Gastrocnemius medialis (tissue), 4 donors: ENCODE results near the gene VSIG2. TPM values are rescaled to one million over a fixed set of nuclear protein-coding genes. Genes with fewer than 3 reads are reported as not detected.

Experiments used
- ATAC-seq, 2 donors: fragments of 150-250 bp; one replicate each; pipeline ENCODE4 v1.9.1; 2016
- DNase-seq, 2 donors: peaks; one replicate each; pipeline ENCODE4 v3.0.0-alpha.2; 2019
- H3K27ac ChIP-seq, 4 donors: fragments of 200-600 bp; sonication (generic); 1 replicate in 1 of 4; 2 replicates in 3 of 4; pipeline ENCODE4 v1.5.1; 2016 to 2018; ENCODE audit warnings: mild to moderate bottlenecking in 2 of 4, moderate library complexity in 1 of 4
- H3K27me3 ChIP-seq, 3 donors: fragments of 200-600 bp; sonication (generic) in 2 of 3; 1 replicate in 1 of 3; 2 replicates in 2 of 3; pipeline versions ENCODE4 v1.5.1 to v1.6.0; 2016 to 2019; ENCODE audit warnings: mild to moderate bottlenecking in 1 of 3, moderate library complexity in 1 of 3
- H3K36me3 ChIP-seq, 2 donors: fragments of 200-600 bp; sonication (generic) in 1 of 2; one replicate each; pipeline ENCODE4 v1.5.1; 2017 to 2018
- H3K4me1 ChIP-seq, 2 donors: fragments of 200-600 bp; sonication (generic) in 1 of 2; one replicate each; pipeline ENCODE4 v1.5.1; 2016 to 2017; ENCODE audit warnings: mild to moderate bottlenecking in 2 of 2
- H3K4me3 ChIP-seq, 4 donors: fragments of 200-600 bp; sonication (generic) in 3 of 4; 1 replicate in 1 of 4; 2 replicates in 3 of 4; pipeline ENCODE4 v1.5.1; 2016 to 2019; ENCODE audit warnings: mild to moderate bottlenecking in 2 of 4
- H3K9me3 ChIP-seq, 3 donors: fragments of 200-600 bp; sonication (generic) in 2 of 3; 1 replicate in 1 of 3; 2 replicates in 2 of 3; pipeline ENCODE4 v1.5.1; 2016 to 2019
- POLR2A ChIP-seq, 2 donors: fragments of 450-650 bp; IDR thresholded peaks; one replicate each; pipeline ENCODE4 v1.6.1; 2017; ENCODE audit warnings: antibody characterized with exemption in 2 of 2, mild to moderate bottlenecking in 2 of 2, moderate library complexity in 2 of 2
- in situ Hi-C, 4 donors: fragments of 200-750 bp; cut with MboI; loops; one replicate each; pipeline versions ENCODE4 v1.15.0 to v1.8.0; 2017; ENCODE audit warnings: low sequenced_read_pairs in 4 of 4
- intact Hi-C: fragments of 100-400 bp; cut with DNase I; formaldehyde crosslinking; loops from one replicate; pipeline ENCODE4 v1.15.1; 2023; ENCODE audit warnings: low total_unique reads
- total RNA-seq, 4 donors: library from RNA; depleted of rRNA; stranded (reverse); fragments of >200 nt; gene quantifications; one replicate each; pipeline versions ENCODE4 v1.1.0 to v1.2.3, GENCODE V29; 2016
- TF ChIP-seq, protein P1 (sequence below), 5 experiments: fragments of 450-650 bp in 3 of 5; fragments of 200-600 bp in 2 of 5; sonication (generic) in 2 of 5; IDR thresholded peaks in 4 of 5; conservative IDR thresholded peaks in 1 of 5; 1 replicate in 4 of 5; 2 replicates in 1 of 5; pipeline ENCODE4 v1.5.1; 2016 to 2019; ENCODE audit warnings: antibody characterized with exemption in 5 of 5, mild to moderate bottlenecking in 3 of 5, moderate library complexity in 3 of 5

VSIG2 gene
- total RNA-seq, 4 donors from 2014 or later, result 0.29 to 0.46 TPM; not detected in 2

DNA sequence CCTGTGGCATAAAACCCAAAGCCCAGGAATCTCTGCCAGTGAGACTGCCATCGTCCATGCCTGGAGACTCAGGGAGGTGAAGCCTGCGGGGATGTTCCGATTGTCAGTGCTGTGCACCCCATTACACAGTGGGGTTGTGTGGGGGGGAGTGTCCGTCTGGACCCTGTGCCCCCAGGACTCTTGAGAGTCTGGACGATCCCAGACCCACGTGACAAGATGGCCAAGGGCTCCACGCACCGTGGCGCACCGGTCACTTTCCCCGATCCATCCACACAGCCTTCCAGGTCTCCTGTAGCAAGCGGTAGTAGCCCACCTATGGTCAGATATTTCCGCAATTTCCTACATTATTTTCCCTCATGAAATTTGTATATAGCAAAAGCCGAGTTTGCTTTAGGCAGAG, 33.3 kb downstream of the VSIG2 start:
- no peaks in the 10 kb centered on the region for H3K36me3 ChIP-seq
- ATAC-seq, result no peak
- peaks cover 11 to 36% (median 18%) of the 10 kb centered on the region in 3 donors for H3K27me3 ChIP-seq
- no peaks in the 10 kb centered on the region for H3K9me3 ChIP-seq
- H3K4me3 ChIP-seq, result no peak overlapping the region
- intact Hi-C loops, result no loop called here
- no peak overlapping the region for H3K27ac ChIP-seq
- DNase-seq, result no peak
- in situ Hi-C loops, result no loop called here
- TF ChIP-seq, protein P1, sequence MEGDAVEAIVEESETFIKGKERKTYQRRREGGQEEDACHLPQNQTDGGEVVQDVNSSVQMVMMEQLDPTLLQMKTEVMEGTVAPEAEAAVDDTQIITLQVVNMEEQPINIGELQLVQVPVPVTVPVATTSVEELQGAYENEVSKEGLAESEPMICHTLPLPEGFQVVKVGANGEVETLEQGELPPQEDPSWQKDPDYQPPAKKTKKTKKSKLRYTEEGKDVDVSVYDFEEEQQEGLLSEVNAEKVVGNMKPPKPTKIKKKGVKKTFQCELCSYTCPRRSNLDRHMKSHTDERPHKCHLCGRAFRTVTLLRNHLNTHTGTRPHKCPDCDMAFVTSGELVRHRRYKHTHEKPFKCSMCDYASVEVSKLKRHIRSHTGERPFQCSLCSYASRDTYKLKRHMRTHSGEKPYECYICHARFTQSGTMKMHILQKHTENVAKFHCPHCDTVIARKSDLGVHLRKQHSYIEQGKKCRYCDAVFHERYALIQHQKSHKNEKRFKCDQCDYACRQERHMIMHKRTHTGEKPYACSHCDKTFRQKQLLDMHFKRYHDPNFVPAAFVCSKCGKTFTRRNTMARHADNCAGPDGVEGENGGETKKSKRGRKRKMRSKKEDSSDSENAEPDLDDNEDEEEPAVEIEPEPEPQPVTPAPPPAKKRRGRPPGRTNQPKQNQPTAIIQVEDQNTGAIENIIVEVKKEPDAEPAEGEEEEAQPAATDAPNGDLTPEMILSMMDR (IDR thresholded peaks at IDR 0.05 in 4 of 5, conservative IDR thresholded peaks at IDR 0.05 in 1 of 5), result no peak
- TF ChIP-seq POLR2A (IDR thresholded peaks at IDR 0.05), result no peak
- peaks cover 5 to 10% of the 10 kb centered on the region in 2 donors for H3K4me1 ChIP-seq

DNA sequence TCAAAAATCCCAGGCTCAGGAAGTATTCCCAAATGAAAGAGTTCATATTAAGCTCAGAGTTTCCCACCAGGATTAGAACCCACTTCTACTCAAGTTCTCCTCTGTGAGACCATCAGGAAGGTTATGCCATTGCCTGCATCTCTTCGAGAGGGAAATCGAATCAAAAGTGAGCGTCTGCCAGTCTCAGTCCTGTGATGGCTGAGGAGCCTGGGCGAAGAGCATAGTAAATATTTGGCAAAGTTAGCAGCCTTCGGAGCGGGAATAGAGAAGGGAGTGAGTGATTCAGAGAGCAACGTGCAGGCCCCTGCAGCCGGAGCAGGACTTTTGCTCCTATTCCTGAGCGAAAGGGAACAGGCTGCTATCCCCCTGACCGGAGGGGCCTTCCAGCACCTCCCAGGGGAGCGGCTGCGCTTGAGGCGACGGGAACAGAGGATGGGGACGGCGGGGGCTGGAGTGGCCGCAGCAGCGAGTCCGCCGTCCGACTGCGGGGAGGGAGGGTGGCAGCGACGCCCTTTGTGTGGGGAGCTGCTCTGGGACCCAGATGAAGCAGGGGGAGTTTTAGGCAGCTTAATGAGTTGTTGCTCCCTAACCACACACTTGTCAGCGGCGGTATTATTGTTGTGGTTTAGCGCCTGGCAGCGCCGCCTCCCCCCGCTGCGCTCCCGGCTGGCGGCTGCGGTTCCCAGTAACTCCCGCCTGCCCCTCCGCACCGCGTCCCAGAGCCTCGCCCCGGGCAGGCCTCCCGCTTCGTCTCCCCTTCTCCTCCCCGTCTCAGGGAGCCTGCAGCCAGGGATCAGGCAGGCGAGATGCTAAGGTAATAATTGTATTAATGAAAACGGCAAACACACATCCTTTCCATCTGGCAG, 34.0 kb downstream of the VSIG2 start:
- DNase-seq (no peak), ATAC-seq (no peak)
- H3K27me3 ChIP-seq, result peaks cover 11 to 36% (median 17%) of the 10 kb centered on the region in 3 donors
- TF ChIP-seq, protein P1 (IDR thresholded peaks at IDR 0.05 in 4 of 5, conservative IDR thresholded peaks at IDR 0.05 in 1 of 5), result no peak
- H3K4me3 ChIP-seq, result peak overlapping the region; percentile 47 to 68 (median 49)
- H3K4me1 ChIP-seq, result peaks cover 5 to 10% of the 10 kb centered on the region in 2 donors
- intact Hi-C loops (no loop called here), in situ Hi-C loops (no loop called here)
- no peaks in the 10 kb centered on the region for H3K36me3 ChIP-seq
- peak overlapping the region in 3 of 4 donors; percentile 36 to 67 (median 49) for H3K27ac ChIP-seq
- no peaks in the 10 kb centered on the region for H3K9me3 ChIP-seq

DNA sequence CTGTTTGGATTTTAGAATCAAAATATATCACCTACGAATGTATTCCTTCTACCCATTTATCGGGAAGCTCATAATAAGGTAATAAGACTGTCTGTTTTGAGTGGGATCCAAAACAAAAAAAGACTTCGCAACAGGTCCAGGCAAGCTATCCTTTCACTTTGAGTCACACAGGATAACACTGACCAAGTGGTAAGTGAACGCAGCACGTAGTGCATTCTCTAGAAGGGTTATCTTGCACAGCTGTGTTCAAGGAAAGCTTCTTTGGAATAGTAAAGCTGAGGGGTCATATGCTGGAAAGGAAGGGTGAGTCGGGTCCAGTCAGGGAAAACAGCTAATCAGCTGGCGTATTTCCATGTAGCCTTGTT, 34.7 kb downstream of the VSIG2 start:
- peaks cover 11 to 36% (median 17%) of the 10 kb centered on the region in 3 donors for H3K27me3 ChIP-seq
- no peaks in the 10 kb centered on the region for H3K9me3 ChIP-seq
- H3K36me3 ChIP-seq, result no peaks in the 10 kb centered on the region
- peaks cover 5 to 10% of the 10 kb centered on the region in 2 donors for H3K4me1 ChIP-seq
- TF ChIP-seq, protein P1 (IDR thresholded peaks at IDR 0.05 in 4 of 5, conservative IDR thresholded peaks at IDR 0.05 in 1 of 5), result no peak
- TF ChIP-seq POLR2A (IDR thresholded peaks at IDR 0.05), result no peak
- H3K4me3 ChIP-seq, result peak overlapping the region; percentile 47 to 68 (median 49)
- ATAC-seq (no peak), DNase-seq (no peak)
- in situ Hi-C loops (no loop called here), intact Hi-C loops (no loop called here)
- H3K27ac ChIP-seq, result peak overlapping the region in 3 of 4 donors; percentile 36 to 67 (median 49)

DNA sequence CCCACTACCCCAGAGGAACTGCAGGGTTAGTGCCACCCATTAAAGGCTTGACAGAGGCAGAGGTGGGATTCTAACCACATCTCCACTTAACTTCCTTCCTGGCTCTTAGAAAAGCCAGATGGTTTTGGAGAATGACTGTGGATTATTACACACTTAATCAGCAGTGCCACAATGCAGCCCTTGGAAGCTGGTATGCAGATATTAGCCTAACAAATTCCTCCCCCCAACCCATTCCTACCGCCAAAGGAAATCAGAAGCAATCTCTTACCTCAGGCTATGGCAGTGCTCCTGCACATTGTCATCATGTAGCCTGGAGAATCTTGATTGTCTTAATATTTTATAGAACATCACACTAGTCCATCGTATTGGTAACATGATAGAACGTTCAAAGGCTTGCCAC, 35.5 kb downstream of the VSIG2 start:
- Histone ChIP-seq H3K27me3 (peaks cover 11 to 33% (median 17%) of the 10 kb centered on the region in 3 donors), H3K36me3 (no peaks in the 10 kb centered on the region), H3K27ac (no peak overlapping the region), H3K4me3 (no peak overlapping the region), H3K9me3 (no peaks in the 10 kb centered on the region), H3K4me1 (peaks cover 5 to 10% of the 10 kb centered on the region in 2 donors)
- ATAC-seq (no peak), DNase-seq (no peak)
- in situ Hi-C loops, result no loop called here
- TF ChIP-seq, protein P1 (IDR thresholded peaks at IDR 0.05 in 4 of 5, conservative IDR thresholded peaks at IDR 0.05 in 1 of 5), result no peak
- no peak for TF ChIP-seq POLR2A (IDR thresholded peaks at IDR 0.05)
- intact Hi-C loops, result no loop called here
